Vagina (tissue), 2 donors: Measurements from ENCODE around the gene STEAP2. TPM values are rescaled to one million over a fixed set of nuclear protein-coding genes. Genes with fewer than 3 reads are reported as not detected.
"Not testable (repeated sequence)": the region's sequence is repeated elsewhere in the genome, so short reads cannot be mapped to it uniquely, and the experiment has no call there.

Source experiments
- DNase-seq, 2 donors: peaks; one replicate each; pipeline ENCODE4 v3.0.0-alpha.2; 2017; ENCODE audit errors: extremely low spot score in 2 of 2
- H3K27ac ChIP-seq: fragments of 200-600 bp; sonication (generic); one replicate; pipeline ENCODE4 v1.5.1; 2019
- H3K27me3 ChIP-seq: fragments of 200-600 bp; sonication (generic); one replicate; pipeline ENCODE4 v1.5.1; 2019
- H3K36me3 ChIP-seq, 2 donors: fragments of 200-600 bp; sonication (generic); one replicate each; pipeline ENCODE4 v1.5.1; 2017 to 2019
- H3K4me1 ChIP-seq: fragments of 200-600 bp; sonication (generic); one replicate; pipeline ENCODE4 v1.5.1; 2019
- H3K4me3 ChIP-seq, 2 donors: fragments of 200-600 bp; sonication (generic); 1 replicate in 1 of 2; 2 replicates in 1 of 2; pipeline ENCODE4 v1.5.1; 2016 to 2019
- H3K9me3 ChIP-seq: fragments of 200-600 bp; sonication (generic); one replicate; pipeline ENCODE4 v1.5.1; 2019
- CTCF ChIP-seq, 3 experiments: fragments of 450-650 bp in 2 of 3; fragments of 200-600 bp in 1 of 3; sonication (generic) in 1 of 3; IDR thresholded peaks; one replicate each; pipeline ENCODE4 v1.5.1; 2017 to 2019; ENCODE audit warnings: antibody characterized with exemption in 3 of 3, mild to moderate bottlenecking in 2 of 3, moderate library complexity in 2 of 3
- POLR2A ChIP-seq, 2 donors: fragments of 450-650 bp; IDR thresholded peaks; one replicate each; pipeline ENCODE4 v1.6.1; 2017; ENCODE audit warnings: antibody characterized with exemption in 2 of 2, mild to moderate bottlenecking in 2 of 2, moderate library complexity in 2 of 2
- POLR2AphosphoS5 ChIP-seq, 2 donors: sonication (generic); formaldehyde crosslinking; IDR thresholded peaks; one replicate each; pipeline ENCODE4 v1.9.0; 2017; ENCODE audit warnings: antibody characterized with exemption in 2 of 2, mild to moderate bottlenecking in 2 of 2, low read depth in 1 of 2; ENCODE audit not compliant: insufficient read depth in 1 of 2
- intact Hi-C: fragments of 100-400 bp; cut with DNase I; formaldehyde crosslinking; loops from one replicate; pipeline ENCODE4 v1.15.1; 2023
- total RNA-seq: library from RNA; depleted of rRNA; stranded (reverse); fragments of >200 nt; gene quantifications from one replicate; pipeline ENCODE4 v1.2.3, GENCODE V29; 2016

Gene STEAP2
- total RNA-seq, 1 donor from 2014 or later: 32.2 TPM

- H3K4me1 ChIP-seq: peaks cover 9% of the 10 kb centered on the region
- intact Hi-C loops: no loop called here
- no peaks in the 10 kb centered on the region for H3K9me3 ChIP-seq
- no peak for DNase-seq
- H3K27ac ChIP-seq: no peak overlapping the region
- H3K4me3 ChIP-seq: no peak overlapping the region
- H3K27me3 ChIP-seq: no peaks in the 10 kb centered on the region
- no peaks in the 10 kb centered on the region for H3K36me3 ChIP-seq
- TF ChIP-seq CTCF (IDR thresholded peaks at IDR 0.05) (no peak), POLR2A (IDR thresholded peaks at IDR 0.05) (no peak), POLR2AphosphoS5 (IDR thresholded peaks at IDR 0.05; ENCODE audit: insufficient read depth in 1 of 2, low read depth in 1 of 2) (no peak)
Measured at GRCh38 chr7:90250601-90251303, 39.2 kb downstream of the STEAP2 start.

GRCh38 chr7:90251304-90251635 lies 39.7 kb downstream of the STEAP2 start:
- TF ChIP-seq POLR2AphosphoS5 (IDR thresholded peaks at IDR 0.05; ENCODE audit: insufficient read depth in 1 of 2, low read depth in 1 of 2): no peak
- no peak for TF ChIP-seq CTCF (IDR thresholded peaks at IDR 0.05)
- TF ChIP-seq POLR2A (IDR thresholded peaks at IDR 0.05): no peak
- Histone ChIP-seq H3K36me3 (no peaks in the 10 kb centered on the region), H3K9me3 (no peaks in the 10 kb centered on the region), H3K27ac (no peak overlapping the region), H3K27me3 (no peaks in the 10 kb centered on the region), H3K4me3 (no peak overlapping the region), H3K4me1 (peaks cover 3% of the 10 kb centered on the region)
- intact Hi-C loops: no loop called here
- no peak for DNase-seq

- DNase-seq, H3K27me3 ChIP-seq, intact Hi-C loops, H3K9me3 ChIP-seq, H3K4me3 ChIP-seq, H3K27ac ChIP-seq, H3K36me3 ChIP-seq, H3K4me1 ChIP-seq: not testable (repeated sequence)
Measured at GRCh38 chr7:90256011-90256410, 44.5 kb downstream of the STEAP2 start.

GRCh38 chr7:90256778-90257177 lies 45.2 kb downstream of the STEAP2 start:
- H3K4me1 ChIP-seq: no peaks in the 10 kb centered on the region
- no peak for DNase-seq
- H3K4me3 ChIP-seq: no peak overlapping the region
- no peaks in the 10 kb centered on the region for H3K9me3 ChIP-seq
- intact Hi-C loops: no loop called here
- no peak overlapping the region for H3K27ac ChIP-seq
- H3K36me3 ChIP-seq: no peaks in the 10 kb centered on the region
- no peak for TF ChIP-seq POLR2AphosphoS5 (IDR thresholded peaks at IDR 0.05; ENCODE audit: insufficient read depth in 1 of 2, low read depth in 1 of 2)
- no peak for TF ChIP-seq CTCF (IDR thresholded peaks at IDR 0.05)
- TF ChIP-seq POLR2A (IDR thresholded peaks at IDR 0.05): no peak
- H3K27me3 ChIP-seq: no peaks in the 10 kb centered on the region

- Histone ChIP-seq H3K27ac (no peak overlapping the region), H3K36me3 (no peaks in the 10 kb centered on the region), H3K9me3 (no peaks in the 10 kb centered on the region), H3K4me3 (no peak overlapping the region), H3K4me1 (no peaks in the 10 kb centered on the region), H3K27me3 (no peaks in the 10 kb centered on the region)
- intact Hi-C loops: no loop called here
- no peak for TF ChIP-seq POLR2AphosphoS5 (IDR thresholded peaks at IDR 0.05; ENCODE audit: insufficient read depth in 1 of 2, low read depth in 1 of 2)
- no peak for TF ChIP-seq CTCF (IDR thresholded peaks at IDR 0.05)
- TF ChIP-seq POLR2A (IDR thresholded peaks at IDR 0.05): no peak
- DNase-seq: no peak
Measured at GRCh38 chr7:90261441-90261840, 49.9 kb downstream of the STEAP2 start.
